Panc1 (cell line): ENCODE results near the gene HCST.

Experiments used
- CTCF ChIP-seq: fragments of 450-650 bp; IDR thresholded peaks from 2 replicates; pipeline ENCODE4 v1.5.1; 2017; ENCODE audit warnings: mild to moderate bottlenecking
- POLR2AphosphoS5 ChIP-seq: IDR thresholded peaks from 2 replicates; pipeline ENCODE4 v1.6.1; 2012; ENCODE audit warnings: mild to moderate bottlenecking, low read depth, low read length, moderate library complexity
- REST ChIP-seq, 2 experiments: IDR thresholded peaks; 2 replicates each; pipeline ENCODE4 v1.6.1; 2011 to 2012; ENCODE audit warnings: low read depth in 2 of 2, control low read depth in 1 of 2, low read length in 1 of 2, mild to moderate bottlenecking in 1 of 2, moderate library complexity in 1 of 2; ENCODE audit not compliant: insufficient read depth in 1 of 2
- SIN3A ChIP-seq: IDR thresholded peaks from 2 replicates; pipeline ENCODE4 v1.6.1; 2012; ENCODE audit warnings: low read depth, mild to moderate bottlenecking, low read length, moderate library complexity, borderline replicate concordance; ENCODE audit not compliant: insufficient read depth
- TCF7L2 ChIP-seq: IDR thresholded peaks from 2 replicates; pipeline ENCODE4 v1.6.1; 2011; ENCODE audit warnings: mild to moderate bottlenecking, low read depth, low read length, inconsistent platforms

DNA sequence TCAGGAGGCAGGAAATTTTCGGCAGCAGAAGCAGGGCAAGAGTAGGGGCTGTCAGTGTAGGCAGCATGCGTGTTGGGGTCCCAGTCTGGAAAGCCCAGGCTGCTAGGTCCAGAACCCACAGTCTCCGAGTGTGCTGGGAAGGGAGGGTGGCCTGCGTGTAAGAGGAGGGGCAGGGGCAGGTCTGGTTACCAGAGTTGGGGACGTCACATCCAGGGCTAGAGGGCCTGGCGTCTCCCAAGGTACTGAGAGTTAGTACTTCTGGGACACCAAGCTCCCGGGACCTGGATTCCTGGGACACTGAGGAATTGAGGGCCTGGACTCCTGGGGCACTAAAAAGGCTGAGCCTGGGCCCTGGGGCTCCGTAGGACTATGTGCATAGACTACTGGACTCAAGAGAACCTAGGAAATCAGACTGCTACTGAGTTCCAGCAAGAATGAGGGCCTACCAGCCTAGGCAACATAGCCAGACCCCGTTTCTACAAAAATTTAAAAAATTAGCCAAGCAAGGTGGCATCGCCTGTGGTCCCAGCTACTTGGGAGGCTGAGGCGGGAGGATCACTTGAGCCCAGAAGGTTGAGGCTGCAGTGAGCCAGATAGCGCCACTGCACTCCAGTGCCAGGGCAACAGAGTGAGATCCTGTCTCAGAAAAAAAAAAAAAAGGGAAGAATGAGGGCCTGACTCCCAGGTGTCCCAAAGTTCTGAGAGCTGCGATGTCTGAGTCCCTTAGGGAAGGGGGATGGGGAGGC, 4.5 kb upstream of the HCST start:
- TF ChIP-seq POLR2AphosphoS5 (no peak), CTCF (no peak), REST (IDR thresholded peaks at IDR 0.05; ENCODE audit: insufficient read depth in 1 of 2, low read depth in 2 of 2, low read length in 1 of 2) (no peak), TCF7L2 (no peak), SIN3A (no peak)
